ENCODE data around the gene CD74. TPM values are rescaled to one million over a fixed set of nuclear protein-coding genes. Genes with fewer than 3 reads are reported as not detected.

CD74 gene
- total RNA-seq, 1 donor from 2014 or later: 5,323 TPM

GRCh38 chr5:150406723-150407095 lies 6.0 kb downstream of the CD74 start:
- Mint-ChIP-seq H3K27ac (peak overlapping the region; percentile 100), H3K4me3 (peak overlapping the region; percentile 98), H3K27me3 (no peaks in the 10 kb centered on the region), H3K9me3 (no peaks in the 10 kb centered on the region), H3K36me3 (ENCODE audit: low read depth) (peaks cover 95% of the 10 kb centered on the region), H3K4me1 (peaks cover 60% of the 10 kb centered on the region)
- TF ChIP-seq, protein P1, sequence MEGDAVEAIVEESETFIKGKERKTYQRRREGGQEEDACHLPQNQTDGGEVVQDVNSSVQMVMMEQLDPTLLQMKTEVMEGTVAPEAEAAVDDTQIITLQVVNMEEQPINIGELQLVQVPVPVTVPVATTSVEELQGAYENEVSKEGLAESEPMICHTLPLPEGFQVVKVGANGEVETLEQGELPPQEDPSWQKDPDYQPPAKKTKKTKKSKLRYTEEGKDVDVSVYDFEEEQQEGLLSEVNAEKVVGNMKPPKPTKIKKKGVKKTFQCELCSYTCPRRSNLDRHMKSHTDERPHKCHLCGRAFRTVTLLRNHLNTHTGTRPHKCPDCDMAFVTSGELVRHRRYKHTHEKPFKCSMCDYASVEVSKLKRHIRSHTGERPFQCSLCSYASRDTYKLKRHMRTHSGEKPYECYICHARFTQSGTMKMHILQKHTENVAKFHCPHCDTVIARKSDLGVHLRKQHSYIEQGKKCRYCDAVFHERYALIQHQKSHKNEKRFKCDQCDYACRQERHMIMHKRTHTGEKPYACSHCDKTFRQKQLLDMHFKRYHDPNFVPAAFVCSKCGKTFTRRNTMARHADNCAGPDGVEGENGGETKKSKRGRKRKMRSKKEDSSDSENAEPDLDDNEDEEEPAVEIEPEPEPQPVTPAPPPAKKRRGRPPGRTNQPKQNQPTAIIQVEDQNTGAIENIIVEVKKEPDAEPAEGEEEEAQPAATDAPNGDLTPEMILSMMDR (IDR thresholded peaks at IDR 0.05): no peak
- intact Hi-C loops (cut with micrococcal nuclease): no loop called here
- DNase-seq: no peak
- CTCF ChIA-PET: interaction anchor here (2.6 to 3.6 kb wide), 2 partner anchors 8 to 29 kb away, joined by 9 to 15 read pairs; no protein-coding TSS in a partner anchor
- POLR2A ChIA-PET: interaction anchor here (12.3 to 43.9 kb wide), 3 partner anchors 2 to 45 kb away, joined by 125 to 2478 read pairs (median 2478); partner anchors contain the start of genes CD74 and RPS14
- no peak for ATAC-seq (ENCODE audit: low read depth)

GRCh38 chr5:150406103-150406722 lies 6.5 kb downstream of the CD74 start:
- ATAC-seq (ENCODE audit: low read depth) (no peak), DNase-seq (no peak)
- CTCF ChIA-PET: interaction anchor here (2.6 to 3.6 kb wide), 2 partner anchors 8 to 30 kb away, joined by 9 to 15 read pairs; no protein-coding TSS in a partner anchor
- intact Hi-C loops (cut with micrococcal nuclease): no loop called here
- peak overlapping the region; percentile 98 for H3K4me3 Mint-ChIP-seq
- peak overlapping the region; percentile 100 for H3K27ac Mint-ChIP-seq
- no peaks in the 10 kb centered on the region for H3K27me3 Mint-ChIP-seq
- peaks cover 65% of the 10 kb centered on the region for H3K4me1 Mint-ChIP-seq
- POLR2A ChIA-PET: interaction anchor here (12.3 to 43.9 kb wide), 3 partner anchors 3 to 45 kb away, joined by 125 to 2478 read pairs (median 2478); partner anchors contain the start of genes CD74 and RPS14
- H3K36me3 Mint-ChIP-seq (ENCODE audit: low read depth): peaks cover 95% of the 10 kb centered on the region
- TF ChIP-seq, protein P1 (IDR thresholded peaks at IDR 0.05): no peak
- no peaks in the 10 kb centered on the region for H3K9me3 Mint-ChIP-seq

DNA sequence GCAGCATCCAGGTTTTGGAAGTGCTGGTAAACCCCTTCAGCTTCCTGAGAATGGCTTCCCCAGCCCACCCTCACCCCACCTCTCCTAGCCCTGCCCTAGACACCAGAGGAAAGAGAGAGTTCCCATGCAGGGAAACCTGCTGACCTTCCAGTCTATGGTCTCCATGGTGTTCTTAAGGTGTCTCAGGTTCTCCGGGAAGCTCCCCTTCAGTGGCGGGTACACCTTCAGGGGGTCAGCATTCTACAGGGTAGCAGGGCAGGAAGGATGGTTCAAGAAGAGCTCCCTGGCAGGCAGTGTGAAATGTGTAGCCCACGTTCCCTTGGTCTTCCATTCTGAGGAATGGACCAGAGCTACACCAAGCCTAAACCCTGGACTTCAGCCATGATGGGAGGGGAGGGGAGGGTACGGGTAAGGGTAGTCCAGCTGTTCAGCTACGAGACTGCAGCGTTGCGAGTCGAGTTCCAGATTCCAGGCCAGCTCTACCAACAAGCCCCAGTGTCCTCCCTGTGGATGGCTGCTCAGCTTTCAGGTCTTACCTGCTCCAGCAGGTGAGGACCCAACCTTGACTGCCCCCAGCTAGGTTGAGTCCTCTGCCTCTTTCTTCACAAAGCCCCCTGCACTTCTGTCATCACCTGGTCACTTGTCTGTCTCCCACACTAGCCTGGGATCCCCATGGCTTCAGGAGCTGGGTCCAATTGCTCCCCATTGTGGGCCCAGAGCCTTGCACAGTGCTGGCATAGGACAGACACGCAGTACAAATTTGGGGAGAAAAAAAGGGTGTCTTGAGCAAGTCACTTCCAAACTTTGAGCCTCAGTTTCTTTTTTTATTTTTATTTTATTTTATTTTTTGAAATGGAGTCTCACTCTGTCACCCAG lies 7.5 kb downstream of the CD74 start:
- Mint-ChIP-seq H3K27me3 (no peaks in the 10 kb centered on the region), H3K4me3 (no peak overlapping the region), H3K4me1 (peaks cover 72% of the 10 kb centered on the region), H3K9me3 (no peaks in the 10 kb centered on the region), H3K27ac (peak overlapping the region; percentile 50), H3K36me3 (ENCODE audit: low read depth) (peaks cover 95% of the 10 kb centered on the region)
- no peak for ATAC-seq (ENCODE audit: low read depth)
- intact Hi-C loops (cut with micrococcal nuclease): no loop called here
- no peak for DNase-seq
- TF ChIP-seq, protein P1 (IDR thresholded peaks at IDR 0.05): no peak
- POLR2A ChIA-PET: interaction anchor here (0.9 to 43.9 kb wide), 5 partner anchors 4 to 46 kb away, joined by 3 to 2478 read pairs (median 125); partner anchors contain the start of genes CD74 and RPS14
- CTCF ChIA-PET: interaction anchor here (2.6 to 3.6 kb wide), 2 partner anchors 7 to 31 kb away, joined by 9 to 15 read pairs; no protein-coding TSS in a partner anchor

- DNase-seq (no peak), ATAC-seq (ENCODE audit: low read depth) (no peak)
- Mint-ChIP-seq H3K9me3 (no peaks in the 10 kb centered on the region), H3K4me1 (peaks cover 73% of the 10 kb centered on the region), H3K36me3 (ENCODE audit: low read depth) (peaks cover 95% of the 10 kb centered on the region), H3K4me3 (peak overlapping the region; percentile 15), H3K27me3 (no peaks in the 10 kb centered on the region), H3K27ac (no peak overlapping the region)
- POLR2A ChIA-PET: interaction anchor here (1.2 to 43.9 kb wide), 4 partner anchors 4 to 47 kb away, joined by 3 to 2478 read pairs (median 1302); partner anchors contain the start of genes CD74 and RPS14
- TF ChIP-seq, protein P1 (IDR thresholded peaks at IDR 0.05): no peak
- intact Hi-C loops (cut with micrococcal nuclease): no loop called here
- CTCF ChIA-PET: interaction anchor here (3.6 kb wide), 1 partner anchor 32 kb away, joined by 15 read pairs; no protein-coding TSS in a partner anchor
These were observed 8.2 kb downstream of the CD74 start for GRCh38 chr5:150404535-150404934.
